KMS-11 (cell line): ENCODE data around the gene IFNA5.

Source experiments
- H2AFZ ChIP-seq: fragments of 200-600 bp; sonication (generic); 2 replicates; pipeline ENCODE4 v1.6.1; 2016; ENCODE audit warnings: antibody characterized with exemption, mixed run types, low read depth
- H3K27ac ChIP-seq: fragments of 200-600 bp; sonication (generic); 2 replicates; pipeline ENCODE4 v1.6.1; 2016; ENCODE audit warnings: mild to moderate bottlenecking, mixed run types
- H3K27me3 ChIP-seq: fragments of 200-600 bp; sonication (generic); 2 replicates; pipeline ENCODE4 v1.6.1; 2017; ENCODE audit warnings: mild to moderate bottlenecking, low read depth, mixed run types, moderate library complexity; ENCODE audit not compliant: insufficient read depth
- H3K36me3 ChIP-seq: fragments of 200-600 bp; sonication (generic); 2 replicates; pipeline ENCODE4 v1.6.1; 2017; ENCODE audit warnings: mild to moderate bottlenecking, mixed run types; ENCODE audit not compliant: insufficient read depth
- H3K4me1 ChIP-seq: fragments of 200-600 bp; sonication (generic); 2 replicates; pipeline ENCODE4 v1.6.1; 2016; ENCODE audit warnings: mild to moderate bottlenecking, low read depth, mixed run types; ENCODE audit not compliant: poor library complexity, severe bottlenecking
- H3K4me2 ChIP-seq: fragments of 200-600 bp; sonication (generic); 2 replicates; pipeline ENCODE4 v1.7.0; 2016; ENCODE audit warnings: mild to moderate bottlenecking, mixed run types
- H3K4me3 ChIP-seq: fragments of 200-600 bp; sonication (generic); IDR thresholded peaks from 2 replicates; pipeline ENCODE4 v1.6.1; 2017; ENCODE audit warnings: low read depth, low read length, mixed read lengths; ENCODE audit not compliant: insufficient read depth
- H3K79me2 ChIP-seq: fragments of 200-600 bp; sonication (generic); 2 replicates; pipeline ENCODE4 v1.6.1; 2016; ENCODE audit warnings: low read depth, mixed run types; ENCODE audit not compliant: insufficient read depth
- H3K9ac ChIP-seq: fragments of 200-600 bp; sonication (generic); 2 replicates; pipeline ENCODE4 v1.6.1; 2016; ENCODE audit warnings: mild to moderate bottlenecking, mixed run types
- H4K20me1 ChIP-seq: fragments of 200-600 bp; sonication (generic); 2 replicates; pipeline ENCODE4 v1.6.1; 2016; ENCODE audit warnings: mild to moderate bottlenecking, mixed run types; ENCODE audit not compliant: insufficient read depth
- CTCF ChIP-seq: fragments of 200-600 bp; sonication (generic); conservative IDR thresholded peaks from 2 replicates; pipeline ENCODE4 v1.6.1; 2017; ENCODE audit warnings: low read depth, mild to moderate bottlenecking, antibody characterized with exemption, low read length, moderate library complexity, mixed read lengths

IFNA5 gene

GRCh38 chr9:21305213-21305612 lies at the start of gene IFNA5:
TSS of gene IFNA5 (minus strand) at chr9:21305313. CDS start at chr9:21305256, 57 bp downstream.
- no peaks in the 10 kb centered on the region for H3K4me1 ChIP-seq
- no peaks in the 10 kb centered on the region; the same call in 1 of the 2 replicates for H3K27me3 ChIP-seq
- no peak within 1 kb of the TSS for H3K9ac ChIP-seq
- H2AFZ ChIP-seq = no peak within 1 kb of the TSS
- TF ChIP-seq CTCF = no peak
- no peak within 1 kb of the TSS for H3K4me2 ChIP-seq
- H3K79me2 ChIP-seq = no peaks in the 10 kb centered on the region
- no peaks in the 10 kb centered on the region for H3K36me3 ChIP-seq
- no peak within 1 kb of the TSS for H3K27ac ChIP-seq
- H3K4me3 ChIP-seq = no peak within 1 kb of the TSS
- H4K20me1 ChIP-seq = no peaks in the 10 kb centered on the region

GRCh38 chr9:21350787-21351186 lies 45.7 kb upstream of the IFNA5 start, which contains the start of gene IFNA6:
TSS of gene IFNA6 (minus strand) at chr9:21350887. CDS start at chr9:21350887, 0 bp downstream.
- Histone ChIP-seq H3K36me3 (no peaks in the 10 kb centered on the region), H2AFZ (no peak within 1 kb of the TSS), H3K27me3 (no peaks in the 10 kb centered on the region; the same call in 1 of the 2 replicates), H3K9ac (no peak within 1 kb of the TSS), H3K27ac (no peak within 1 kb of the TSS), H3K4me3 (no peak within 1 kb of the TSS), H3K79me2 (no peaks in the 10 kb centered on the region), H3K4me1 (no peaks in the 10 kb centered on the region), H4K20me1 (no peaks in the 10 kb centered on the region), H3K4me2 (no peak within 1 kb of the TSS)
- TF ChIP-seq CTCF = no peak

GRCh38 chr9:21348430-21348970 lies 43.4 kb upstream of the IFNA5 start:
- Histone ChIP-seq H3K4me3 (no peak overlapping the region), H3K4me2 (no peak overlapping the region), H4K20me1 (no peaks in the 10 kb centered on the region), H3K27me3 (no peaks in the 10 kb centered on the region), H3K27ac (no peak overlapping the region), H2AFZ (no peak overlapping the region), H3K79me2 (no peaks in the 10 kb centered on the region), H3K4me1 (no peaks in the 10 kb centered on the region), H3K36me3 (no peaks in the 10 kb centered on the region), H3K9ac (no peak overlapping the region)
- TF ChIP-seq CTCF = no peak

- Histone ChIP-seq H3K9ac (no peak overlapping the region), H3K4me1 (peaks cover 5% of the 10 kb centered on the region), H2AFZ (no peak overlapping the region), H3K27me3 (no peaks in the 10 kb centered on the region), H3K36me3 (no peaks in the 10 kb centered on the region), H3K4me2 (no peak overlapping the region), H3K27ac (no peak overlapping the region), H4K20me1 (no peaks in the 10 kb centered on the region), H3K4me3 (no peak overlapping the region), H3K79me2 (no peaks in the 10 kb centered on the region)
- TF ChIP-seq CTCF = no peak
Measured at GRCh38 chr9:21340735-21341134, 35.6 kb upstream of the IFNA5 start.
